ENCODE data around the gene NUB1.

Gene NUB1

DNA sequence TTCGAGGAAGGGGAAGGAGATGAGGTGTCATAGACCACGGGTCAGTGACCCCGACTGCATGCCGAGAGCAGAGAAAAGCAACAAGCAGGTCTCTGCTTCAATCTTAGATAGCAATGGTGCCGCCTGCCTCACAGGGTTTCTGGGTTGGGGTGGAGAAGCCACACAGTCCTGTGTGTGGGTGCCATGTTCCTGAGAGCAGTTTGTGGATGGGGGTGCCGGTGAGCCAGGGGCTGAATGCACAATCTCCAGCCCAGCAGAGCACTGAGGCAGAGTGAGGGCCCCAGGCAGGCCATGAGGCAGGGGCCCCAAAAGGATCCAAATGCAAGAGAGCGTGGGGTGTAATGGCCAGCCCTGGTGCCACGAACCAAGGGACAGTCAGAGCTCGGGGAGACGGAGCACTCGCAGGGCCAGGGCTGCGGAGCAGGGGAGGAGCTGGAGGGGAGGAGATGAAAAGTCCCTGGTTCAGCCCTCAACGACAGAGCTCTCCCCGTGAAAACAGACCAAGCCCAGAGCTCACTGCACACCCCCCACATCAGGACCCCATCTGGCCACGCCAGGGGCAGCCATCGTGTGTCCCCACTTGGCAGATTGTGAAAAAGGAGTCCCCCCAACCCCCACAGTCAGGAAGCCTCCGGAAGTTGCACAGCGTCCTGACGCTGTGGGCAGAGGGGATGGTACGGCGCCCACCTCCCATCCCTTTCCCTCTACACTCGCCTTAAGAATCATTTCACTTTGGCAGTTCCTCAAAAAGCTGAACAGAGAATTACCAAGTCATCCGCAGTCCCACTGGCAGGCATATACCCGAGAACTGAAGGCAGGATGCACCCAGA lies 48.4 kb downstream of the NUB1 start:
- no peak overlapping the region for H3K4me3 ChIP-seq (ENCODE audit: control insufficient read depth, low read depth, low read length)
- DNase-seq (ENCODE audit: low read depth), result no peak
- TF ChIP-seq, protein P1, sequence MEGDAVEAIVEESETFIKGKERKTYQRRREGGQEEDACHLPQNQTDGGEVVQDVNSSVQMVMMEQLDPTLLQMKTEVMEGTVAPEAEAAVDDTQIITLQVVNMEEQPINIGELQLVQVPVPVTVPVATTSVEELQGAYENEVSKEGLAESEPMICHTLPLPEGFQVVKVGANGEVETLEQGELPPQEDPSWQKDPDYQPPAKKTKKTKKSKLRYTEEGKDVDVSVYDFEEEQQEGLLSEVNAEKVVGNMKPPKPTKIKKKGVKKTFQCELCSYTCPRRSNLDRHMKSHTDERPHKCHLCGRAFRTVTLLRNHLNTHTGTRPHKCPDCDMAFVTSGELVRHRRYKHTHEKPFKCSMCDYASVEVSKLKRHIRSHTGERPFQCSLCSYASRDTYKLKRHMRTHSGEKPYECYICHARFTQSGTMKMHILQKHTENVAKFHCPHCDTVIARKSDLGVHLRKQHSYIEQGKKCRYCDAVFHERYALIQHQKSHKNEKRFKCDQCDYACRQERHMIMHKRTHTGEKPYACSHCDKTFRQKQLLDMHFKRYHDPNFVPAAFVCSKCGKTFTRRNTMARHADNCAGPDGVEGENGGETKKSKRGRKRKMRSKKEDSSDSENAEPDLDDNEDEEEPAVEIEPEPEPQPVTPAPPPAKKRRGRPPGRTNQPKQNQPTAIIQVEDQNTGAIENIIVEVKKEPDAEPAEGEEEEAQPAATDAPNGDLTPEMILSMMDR (IDR thresholded peaks at IDR 0.05; ENCODE audit: control insufficient read depth, insufficient read depth, low read depth, low read length, missing control alignments), result no peak

GRCh38 chr7:151390598-151391357 lies 49.2 kb downstream of the NUB1 start:
- DNase-seq (ENCODE audit: low read depth), result no peak
- TF ChIP-seq, protein P1 (IDR thresholded peaks at IDR 0.05; ENCODE audit: control insufficient read depth, insufficient read depth, low read depth, low read length, missing control alignments), result no peak
- no peak overlapping the region for H3K4me3 ChIP-seq (ENCODE audit: control insufficient read depth, low read depth, low read length)

GRCh38 chr7:151391358-151391730 lies 49.7 kb downstream of the NUB1 start:
- TF ChIP-seq, protein P1 (IDR thresholded peaks at IDR 0.05; ENCODE audit: control insufficient read depth, insufficient read depth, low read depth, low read length, missing control alignments), result no peak
- DNase-seq (ENCODE audit: low read depth), result no peak

DNA sequence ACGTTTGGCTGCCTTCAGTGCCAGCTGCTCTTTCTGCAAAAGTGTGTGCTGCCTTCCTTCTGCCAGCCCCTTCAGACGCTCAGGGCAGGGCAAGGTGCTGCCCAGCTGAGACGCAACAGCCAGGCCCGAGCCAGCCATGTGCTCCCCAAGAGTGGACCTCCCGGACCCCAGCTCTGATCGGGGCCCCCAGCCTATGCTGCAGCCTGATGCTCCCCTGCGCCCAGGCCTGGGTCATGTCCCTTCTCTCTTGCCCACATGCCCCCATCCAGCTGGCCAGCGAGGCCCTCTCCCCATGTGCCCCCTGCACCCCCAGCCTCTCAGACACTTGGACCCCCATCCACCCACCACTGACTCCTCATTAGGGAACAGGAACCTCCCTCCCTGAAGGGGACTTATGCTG lies 50.4 kb downstream of the NUB1 start:
- TF ChIP-seq, protein P1 (IDR thresholded peaks at IDR 0.05; ENCODE audit: control insufficient read depth, insufficient read depth, low read depth, low read length, missing control alignments), result no peak
- no peak overlapping the region for H3K4me3 ChIP-seq (ENCODE audit: control insufficient read depth, low read depth, low read length)
- no peak for DNase-seq (ENCODE audit: low read depth)

More at GRCh38 chr7:151391358-151391730, 49.7 kb downstream of the NUB1 start:
- no peak overlapping the region for H3K4me3 ChIP-seq (ENCODE audit: control insufficient read depth, low read depth, low read length)

- TF ChIP-seq, protein P1 (IDR thresholded peaks at IDR 0.05; ENCODE audit: control insufficient read depth, insufficient read depth, low read depth, low read length, missing control alignments), result no peak
- no peak for DNase-seq (ENCODE audit: low read depth)
- H3K4me3 ChIP-seq (ENCODE audit: control insufficient read depth, low read depth, low read length), result no peak overlapping the region
Measured at GRCh38 chr7:151392426-151392825, 50.8 kb downstream of the NUB1 start.

GRCh38 chr7:151393031-151393977 lies 51.7 kb downstream of the NUB1 start:
- no peak for DNase-seq (ENCODE audit: low read depth)
- TF ChIP-seq, protein P1 (IDR thresholded peaks at IDR 0.05; ENCODE audit: control insufficient read depth, insufficient read depth, low read depth, low read length, missing control alignments), result no peak

More at GRCh38 chr7:151393031-151393977, 51.7 kb downstream of the NUB1 start:
- H3K4me3 ChIP-seq (ENCODE audit: control insufficient read depth, low read depth, low read length), result no peak overlapping the region

All from AG09309 (cell line).